Mucosa of descending colon (tissue), 3 donors: ENCODE measurements around the gene STRADB. TPM values are rescaled to one million over a fixed set of nuclear protein-coding genes. Genes with fewer than 3 reads are reported as not detected.

Experiments used
- ATAC-seq: fragments of 200-7000 bp; cut with Tn5 transposase; one replicate; pipeline ENCODE4 v1.9.1; 2020; ENCODE audit warnings: mild to moderate bottlenecking, moderate library complexity
- DNase-seq, 3 donors: peaks; one replicate each; pipeline ENCODE4 v3.0.0-alpha.2; 2020
- H3K36me3 ChIP-seq: fragments of 200-600 bp; one replicate; pipeline ENCODE4 v1.8.0; 2021; ENCODE audit warnings: low read depth, mild to moderate bottlenecking
- H3K4me1 ChIP-seq: fragments of 200-600 bp; one replicate; pipeline ENCODE4 v1.8.0; 2021; ENCODE audit warnings: low read depth, mild to moderate bottlenecking
- H3K4me3 ChIP-seq: fragments of 200-600 bp; one replicate; pipeline ENCODE4 v1.8.0; 2021; ENCODE audit warnings: mild to moderate bottlenecking
- H3K9me3 ChIP-seq: fragments of 200-600 bp; one replicate; pipeline ENCODE4 v1.8.0; 2021; ENCODE audit warnings: mild to moderate bottlenecking
- CTCF ChIP-seq: fragments of 200-600 bp; IDR thresholded peaks from one replicate; pipeline ENCODE4 v1.8.0; 2022; ENCODE audit warnings: antibody characterized with exemption, mild to moderate bottlenecking
- intact Hi-C, 2 donors: fragments of 100-400 bp; cut with DNase I in 1 of 2; cut with micrococcal nuclease in 1 of 2; formaldehyde crosslinking; loops; one replicate each; pipeline versions ENCODE4 v1.11.0 to v1.11.1; 2022; cut with DNase I, micrococcal nuclease
- long read RNA-seq, 2 donors: library from polyadenylated mRNA; unstranded; transcript quantifications; one replicate each; pipeline ENCODE4 v2.0.0, GENCODE V29; 2019 to 2021
- total RNA-seq, 3 donors: library from RNA; stranded (reverse); fragmentation: NEBNext Ultra II Directional in 2 of 3; extraction: Animal tissue kit (Norgen Biotek cat#: 25700) in 2 of 3; gene quantifications; one replicate each; pipeline versions ENCODE4 v1.2.1 to v1.2.4, GENCODE V29; 2021 to 2023
- donor health status: DM: no; HTN: no; CAD: no; lungs with moderate emphysema.
- donor health status: DM: no; HTN: no; CAD: no.
- donor health status: DM: no; HTN: yes; CAD: no.

STRADB gene
- total RNA-seq, result 10 to 100 TPM; 47.4 to 79.1 (median 62.1) TPM
- long read RNA-seq, donor 1, transcript STRADB-201 (12 exons, 2,293 nt), result major isoform, 52 of 73 reads
- long read RNA-seq, donor 1, partial matches to known transcripts, result 7 of 73 reads
- long read RNA-seq, donor 1, other reads (novel, unspliced or antisense), result 13 of 73 reads
- long read RNA-seq, donor 2, transcript STRADB-201 (12 exons, 2,293 nt), result major isoform, 39 of 66 reads
- long read RNA-seq, donor 2, partial matches to known transcripts, result 15 of 66 reads
- long read RNA-seq, donor 2, other reads (novel, unspliced or antisense), result 11 of 66 reads

- ATAC-seq, result peak; percentile 93
- H3K36me3 ChIP-seq, result no peaks in the 10 kb centered on the region
- H3K4me3 ChIP-seq, result peak within 1 kb of the TSS; percentile 82
- DNase-seq, result peak; percentile 95 to 98 (median 97)
- H3K9me3 ChIP-seq, result no peaks in the 10 kb centered on the region
- no peak for TF ChIP-seq CTCF
- peaks cover 43% of the 10 kb centered on the region for H3K4me1 ChIP-seq
- intact Hi-C loops, result no loop called here
These were observed at the start of gene STRADB, which contains the start of gene TRAK2 for GRCh38 chr2:201451292-201452057. TSS of gene STRADB (plus strand) at chr2:201451740. CDS start at chr2:201454841, 3,101 bp downstream. TSS of gene TRAK2 (minus strand) at chr2:201451458. CDS start at chr2:201420507, 30,951 bp downstream.

GRCh38 chr2:201401815-201402214 lies 49.7 kb upstream of the STRADB start:
- H3K36me3 ChIP-seq, result no peaks in the 10 kb centered on the region
- no peak overlapping the region for H3K4me3 ChIP-seq
- no peak for TF ChIP-seq CTCF
- DNase-seq (no peak), ATAC-seq (no peak)
- peaks cover 14% of the 10 kb centered on the region for H3K4me1 ChIP-seq
- intact Hi-C loops, result no loop called here
- no peaks in the 10 kb centered on the region for H3K9me3 ChIP-seq

- Histone ChIP-seq H3K9me3 (no peaks in the 10 kb centered on the region), H3K36me3 (no peaks in the 10 kb centered on the region), H3K4me3 (no peak overlapping the region), H3K4me1 (peaks cover 14% of the 10 kb centered on the region)
- intact Hi-C loops, result no loop called here
- TF ChIP-seq CTCF, result no peak
- DNase-seq, result no peak
- ATAC-seq, result no peak
These were observed 48.6 kb upstream of the STRADB start for GRCh38 chr2:201402651-201403562.

GRCh38 chr2:201403880-201404279 lies 47.7 kb upstream of the STRADB start:
- ATAC-seq, result no peak
- H3K36me3 ChIP-seq, result no peaks in the 10 kb centered on the region
- intact Hi-C loops, result no loop called here
- no peaks in the 10 kb centered on the region for H3K9me3 ChIP-seq
- peaks cover 14% of the 10 kb centered on the region for H3K4me1 ChIP-seq
- TF ChIP-seq CTCF, result no peak
- no peak overlapping the region for H3K4me3 ChIP-seq
- DNase-seq, result no peak

- no peak for TF ChIP-seq CTCF
- intact Hi-C loops, result no loop called here
- DNase-seq (no peak), ATAC-seq (no peak)
- H3K4me3 ChIP-seq, result no peak overlapping the region
- H3K9me3 ChIP-seq, result no peaks in the 10 kb centered on the region
- H3K36me3 ChIP-seq, result no peaks in the 10 kb centered on the region
- H3K4me1 ChIP-seq, result peaks cover 14% of the 10 kb centered on the region
These were observed 46.8 kb upstream of the STRADB start for GRCh38 chr2:201404699-201405280.
